CD4-positive, alpha-beta T cell treated with Interleukin-17A for 4 hours (primary cell): ENCODE results near the gene SNCG.
"Not testable (repeated sequence)": the region's sequence is repeated elsewhere in the genome, so short reads cannot be mapped to it uniquely, and the experiment has no call there.

ENCODE experiments used
- DNase-seq: peaks from one replicate; pipeline ENCODE4 v3.0.0-alpha.2; 2020; ENCODE audit warnings: mixed read lengths

SNCG gene

DNA sequence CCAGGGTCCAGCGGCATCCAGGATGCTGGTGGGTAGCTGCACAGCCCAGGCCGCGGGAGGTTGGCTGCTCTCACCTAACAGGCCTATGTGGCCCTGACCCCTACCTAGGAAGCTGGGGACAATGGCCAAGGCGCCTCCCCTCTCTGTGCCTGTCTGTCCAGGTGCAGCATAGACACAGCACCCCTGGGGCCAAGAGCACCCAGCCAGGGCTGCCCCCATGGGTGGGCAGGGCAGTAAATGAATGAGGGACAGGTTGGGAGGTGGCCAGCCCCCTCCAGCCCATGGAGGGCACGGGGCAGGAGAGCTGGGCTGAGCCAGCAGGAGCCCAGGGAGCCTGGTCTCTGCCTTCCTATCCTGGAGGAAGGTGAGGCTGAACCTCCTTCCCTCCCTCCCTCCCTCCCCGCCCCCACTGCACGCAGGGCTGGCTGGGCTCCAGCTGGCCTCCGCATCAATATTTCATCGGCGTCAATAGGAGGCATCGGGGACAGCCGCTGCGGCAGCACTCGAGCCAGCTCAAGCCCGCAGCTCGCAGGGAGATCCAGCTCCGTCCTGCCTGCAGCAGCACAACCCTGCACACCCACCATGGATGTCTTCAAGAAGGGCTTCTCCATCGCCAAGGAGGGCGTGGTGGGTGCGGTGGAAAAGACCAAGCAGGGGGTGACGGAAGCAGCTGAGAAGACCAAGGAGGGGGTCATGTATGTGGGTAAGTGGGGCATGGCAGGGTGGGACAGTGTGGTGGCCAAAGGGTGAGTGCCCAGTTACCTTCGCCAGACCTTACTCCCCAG lies at the start of gene SNCG:
TSS of gene SNCG (plus strand) at position 484 of the 785 bp plus-strand sequence. CDS start at position 583, 99 bp downstream.
- no peak for DNase-seq

GRCh38 chr10:86914734-86915133 lies 43.7 kb upstream of the SNCG start:
- DNase-seq = no peak

DNA sequence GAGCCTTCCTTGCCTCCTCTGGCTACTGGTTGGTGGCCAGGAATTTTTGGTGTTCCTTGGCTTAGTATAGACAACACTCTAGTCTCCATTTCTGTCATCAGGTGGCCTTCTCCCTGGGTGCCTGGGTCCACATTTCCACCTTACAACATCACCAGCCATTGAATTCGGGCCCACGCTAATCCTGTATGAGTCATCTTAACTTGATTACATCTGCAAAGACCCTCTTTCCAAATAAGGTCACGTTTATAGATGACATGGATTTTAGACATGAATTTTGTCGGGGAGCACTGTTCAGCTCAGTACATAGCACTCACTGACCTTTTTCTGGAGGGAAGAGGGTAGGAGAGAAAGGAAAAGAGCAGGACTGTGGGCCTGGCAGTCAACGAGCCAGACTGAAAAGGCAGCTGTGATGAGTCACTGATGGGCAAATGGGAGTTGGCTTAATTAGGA lies 40.4 kb upstream of the SNCG start:
- DNase-seq = no peak

DNA sequence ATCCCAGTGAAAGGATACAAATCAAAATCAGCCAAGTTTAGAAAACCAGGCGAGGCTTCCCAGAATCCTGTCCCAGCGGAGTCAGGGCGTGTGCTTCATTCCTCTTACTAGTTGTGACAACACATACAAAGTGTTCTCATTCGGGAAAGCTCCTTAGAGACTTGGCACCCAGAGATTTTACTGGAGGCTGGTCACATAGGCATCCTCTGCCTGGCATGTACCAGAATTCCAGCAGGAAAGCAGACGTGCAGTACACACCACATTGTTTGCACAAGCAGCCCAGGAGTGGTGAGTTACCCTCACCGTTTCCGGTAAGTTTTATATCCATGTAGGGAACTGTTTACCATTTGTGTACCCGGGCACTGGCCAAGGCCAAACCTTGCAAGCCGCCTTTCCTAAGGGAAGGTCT lies 35.8 kb upstream of the SNCG start:
- DNase-seq = no peak

- DNase-seq = no peak
Observed at GRCh38 chr10:86929468-86930380, 28.7 kb upstream of the SNCG start.

- no peak for DNase-seq
Observed at GRCh38 chr10:86931872-86932271, 26.5 kb upstream of the SNCG start.

DNA sequence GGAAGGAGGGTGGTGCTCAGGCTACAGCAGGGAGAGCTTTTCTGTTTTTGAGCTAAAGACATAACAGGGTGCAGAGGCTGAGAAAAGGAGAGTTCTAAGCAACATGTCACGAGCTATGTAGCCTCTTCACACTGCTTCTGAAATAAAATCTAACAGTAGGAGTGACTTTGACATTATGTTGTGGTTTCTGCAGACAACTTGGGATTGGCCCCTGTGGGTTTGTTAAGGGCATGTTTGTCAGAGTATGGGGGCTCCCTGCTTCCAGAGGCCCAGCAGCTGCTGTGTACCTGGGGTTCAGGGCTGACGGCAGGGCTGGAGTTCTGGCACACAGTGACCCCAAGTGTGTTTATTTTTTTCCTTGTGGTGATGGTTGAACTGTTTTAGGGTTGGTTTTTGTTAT lies 25.7 kb upstream of the SNCG start:
- DNase-seq = no peak

GRCh38 chr10:86934162-86934711 lies 24.2 kb upstream of the SNCG start:
- DNase-seq = not testable (repeated sequence)

DNA sequence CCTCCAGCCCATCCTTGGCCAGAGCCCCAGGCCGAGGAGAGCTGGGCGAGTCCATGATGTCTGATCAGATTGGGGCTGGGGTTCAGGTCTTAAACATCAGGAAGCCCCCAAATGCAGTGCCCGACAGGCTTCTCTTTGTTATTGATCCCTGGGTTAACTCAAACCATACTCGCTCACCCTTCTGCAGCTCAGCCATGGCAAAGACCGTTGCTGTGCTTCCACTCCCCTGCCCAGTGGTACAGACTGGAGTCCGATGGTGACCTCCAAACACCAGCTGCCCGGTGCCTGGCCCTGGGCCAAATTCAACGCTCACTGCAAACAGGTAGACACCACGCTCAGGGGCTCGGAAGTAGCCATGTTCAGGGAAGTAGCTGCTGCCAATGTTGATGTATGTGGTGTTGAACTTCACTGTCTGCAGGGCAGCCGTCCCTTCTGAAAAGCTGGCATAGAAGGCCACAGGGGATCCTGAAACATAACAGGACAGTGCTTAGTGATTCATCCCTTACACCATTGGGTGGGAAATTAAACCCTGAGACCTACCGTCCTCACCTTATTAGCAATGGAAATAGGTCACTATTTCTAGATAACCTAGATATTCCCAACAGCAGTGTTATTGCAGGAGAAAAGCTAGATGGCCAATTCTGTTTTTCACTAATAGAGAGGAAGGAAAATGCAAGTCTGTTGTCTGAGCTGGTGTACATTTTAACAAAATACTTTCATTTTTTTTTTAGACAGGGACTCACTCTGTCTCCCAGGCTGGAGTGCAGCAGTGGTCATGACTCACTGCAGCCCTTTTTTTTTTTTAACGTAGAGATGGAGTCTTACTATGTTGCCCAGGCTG lies 21.5 kb upstream of the SNCG start:
- no peak for DNase-seq

DNA sequence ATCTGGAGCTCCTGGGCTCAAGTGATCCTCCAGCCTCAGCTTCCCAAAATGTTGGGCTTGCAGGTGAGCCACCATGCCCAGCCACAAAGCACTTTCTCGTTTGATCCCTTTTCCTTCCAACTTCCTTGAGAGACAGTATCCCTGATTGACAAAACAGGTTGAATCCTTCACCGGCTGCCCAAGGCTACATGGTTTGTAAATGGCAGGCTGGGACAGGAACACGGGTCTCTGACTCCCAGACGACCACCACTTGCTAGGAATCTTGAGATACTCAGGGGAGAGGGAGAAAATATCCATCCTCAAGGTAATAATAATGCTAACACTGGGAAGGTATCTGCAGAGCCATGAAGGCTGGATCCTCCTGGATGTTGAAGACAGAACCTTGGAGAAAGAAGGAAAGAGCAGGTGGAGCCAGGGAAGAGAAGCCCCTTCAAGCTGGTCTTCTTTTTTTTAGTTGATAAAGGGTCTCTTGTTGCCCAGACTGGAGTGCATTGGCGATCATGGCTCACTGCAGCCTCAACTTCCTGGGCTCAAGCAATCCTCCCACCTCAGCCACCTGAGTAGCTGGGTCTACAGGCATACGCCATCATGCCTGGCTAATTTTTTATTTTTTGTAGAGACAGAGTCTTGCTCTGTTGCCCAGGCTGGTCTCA lies 20.8 kb upstream of the SNCG start:
- DNase-seq = no peak

GRCh38 chr10:86938260-86938659 lies 20.1 kb upstream of the SNCG start:
- no peak for DNase-seq

DNA sequence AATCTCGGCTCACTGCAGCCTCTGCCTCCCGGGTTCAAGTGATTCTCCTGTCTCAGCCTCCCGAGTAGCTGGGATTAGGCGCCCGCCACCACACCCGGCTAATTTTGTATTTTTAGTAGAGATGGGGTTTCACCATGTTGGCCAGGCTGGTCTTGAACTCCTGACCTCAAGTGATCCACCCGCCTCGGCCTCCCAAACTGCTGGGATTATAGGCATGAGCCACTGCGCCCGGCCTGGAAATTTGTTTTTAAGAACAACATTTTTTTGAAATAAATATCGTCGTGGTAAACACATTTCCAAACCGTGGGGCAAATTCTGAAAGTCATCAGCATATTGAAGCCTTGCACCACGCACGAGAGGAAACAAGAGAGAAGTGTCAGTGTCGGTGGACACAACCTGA lies 18.3 kb upstream of the SNCG start:
- DNase-seq = not testable (repeated sequence)

DNA sequence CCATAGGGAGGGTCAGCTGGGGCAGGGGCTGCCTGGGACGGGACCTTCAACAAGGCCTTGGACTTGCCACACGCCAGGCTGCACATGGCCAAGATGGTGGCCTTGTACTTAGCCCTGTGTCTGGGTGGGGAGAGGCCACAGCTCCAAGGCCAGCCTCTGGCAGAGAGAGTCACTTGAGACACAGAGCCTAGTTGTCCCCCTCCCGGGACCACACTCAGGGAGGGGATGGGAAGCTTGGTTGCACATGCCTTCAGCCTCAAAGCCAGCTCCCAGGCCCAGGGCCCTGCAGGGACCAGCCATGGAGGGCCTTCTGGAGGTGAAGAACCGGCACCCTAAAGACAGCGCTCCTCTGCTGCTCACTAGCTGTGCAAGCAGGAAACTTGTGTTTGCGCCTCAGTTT lies 17.7 kb upstream of the SNCG start:
- no peak for DNase-seq

- no peak for DNase-seq
Observed at GRCh38 chr10:86941426-86941825, 17.0 kb upstream of the SNCG start.

DNA sequence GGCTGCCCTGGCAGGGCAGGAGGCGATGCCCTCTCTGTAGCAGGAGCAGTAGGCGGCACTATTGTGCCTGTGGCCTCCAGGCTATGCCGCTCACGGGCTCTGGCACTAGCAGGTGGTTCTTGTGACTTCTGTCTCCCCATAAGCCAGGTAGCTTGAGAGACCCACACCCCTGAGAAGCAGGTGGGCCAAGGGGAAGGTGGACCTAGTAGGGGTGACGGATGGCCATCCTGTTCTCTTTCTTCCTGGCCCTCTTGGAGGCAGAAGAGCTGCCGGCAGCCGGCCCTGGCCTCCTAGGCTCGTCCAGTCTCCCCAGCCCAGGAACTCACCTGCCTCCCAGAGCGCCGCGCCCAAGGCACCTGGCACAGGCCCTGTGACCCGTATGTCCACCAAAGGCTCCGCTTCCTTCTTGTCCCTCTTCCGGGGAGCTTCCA lies 16.4 kb upstream of the SNCG start:
- no peak for DNase-seq

DNA sequence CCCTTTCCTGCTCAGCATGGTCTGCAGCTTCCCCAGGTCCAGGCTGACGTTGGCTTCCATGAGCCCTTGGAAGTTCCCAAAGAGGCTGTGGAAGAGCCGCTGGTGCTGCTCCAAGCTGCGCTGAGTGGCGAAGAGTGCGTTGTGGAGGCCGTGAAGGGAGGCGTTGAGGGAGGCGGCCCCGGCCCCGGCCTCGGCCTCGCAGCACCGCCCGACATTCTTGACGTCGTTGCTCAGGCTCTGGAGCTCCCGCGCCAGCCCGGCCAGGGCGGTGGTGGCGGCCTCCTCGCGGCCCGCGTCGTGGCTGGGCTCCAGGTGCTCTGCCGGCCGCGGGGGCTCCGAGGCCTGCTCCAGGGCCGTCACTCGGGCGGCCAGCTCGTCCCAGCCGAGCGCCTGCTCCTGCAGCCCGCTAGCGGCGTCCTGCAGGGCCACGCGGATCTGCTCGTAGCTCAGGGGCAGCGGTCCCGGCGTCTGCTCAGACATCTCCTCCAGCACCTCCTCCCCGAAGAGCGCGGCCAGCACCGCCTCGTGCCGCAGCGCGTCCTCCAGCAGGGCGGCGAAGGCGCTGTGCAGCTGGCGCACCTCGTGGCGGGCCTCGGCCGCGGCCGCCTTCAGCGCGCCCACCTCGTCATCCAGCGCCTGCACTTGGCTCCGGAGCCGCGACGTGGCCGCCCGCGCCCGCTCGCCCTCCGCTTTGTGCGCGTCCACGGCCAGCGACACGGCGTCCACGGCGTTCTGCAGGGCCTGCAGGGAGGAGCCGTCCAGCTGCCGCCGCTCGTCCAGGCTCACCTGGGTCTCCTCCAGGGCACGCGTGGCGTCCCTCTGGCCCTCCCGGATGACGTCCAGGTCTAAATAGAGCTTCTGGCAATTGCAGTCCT lies 15.7 kb upstream of the SNCG start:
- no peak for DNase-seq

DNA sequence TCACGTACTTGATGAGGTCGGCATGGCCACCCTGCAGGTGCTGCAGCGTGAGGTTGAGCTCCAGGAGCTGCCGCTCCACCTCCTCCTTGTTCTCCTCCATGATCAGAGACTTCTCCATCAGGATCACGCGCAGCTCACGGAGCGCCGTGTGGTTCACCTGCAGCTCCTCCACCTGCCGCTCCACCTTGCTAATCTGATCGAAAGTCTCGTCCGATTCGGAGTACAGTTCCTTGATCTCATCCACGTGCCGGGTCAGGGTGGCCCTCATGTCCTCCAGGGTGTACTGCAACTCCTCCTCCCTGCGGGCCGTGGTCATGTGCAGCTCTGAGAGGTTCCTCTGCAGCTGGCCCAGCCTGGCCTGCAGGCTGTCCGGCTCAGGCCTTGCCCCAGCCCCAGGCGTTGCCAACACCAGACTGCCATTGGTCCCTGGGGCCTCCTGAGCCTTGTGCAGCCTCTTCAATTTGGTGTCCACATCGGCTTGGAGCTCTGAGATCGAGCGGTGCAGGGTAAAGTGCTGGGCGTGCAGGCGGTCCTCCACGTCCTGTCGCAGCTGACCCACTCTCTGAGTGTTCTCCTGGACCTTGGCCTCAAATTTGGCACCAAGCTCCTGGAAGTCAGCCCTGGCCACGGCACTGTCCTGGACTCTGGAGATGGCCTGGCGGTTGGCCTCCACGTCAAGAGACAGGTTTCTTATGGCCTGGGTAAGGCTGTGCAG lies 14.9 kb upstream of the SNCG start:
- no peak for DNase-seq

DNA sequence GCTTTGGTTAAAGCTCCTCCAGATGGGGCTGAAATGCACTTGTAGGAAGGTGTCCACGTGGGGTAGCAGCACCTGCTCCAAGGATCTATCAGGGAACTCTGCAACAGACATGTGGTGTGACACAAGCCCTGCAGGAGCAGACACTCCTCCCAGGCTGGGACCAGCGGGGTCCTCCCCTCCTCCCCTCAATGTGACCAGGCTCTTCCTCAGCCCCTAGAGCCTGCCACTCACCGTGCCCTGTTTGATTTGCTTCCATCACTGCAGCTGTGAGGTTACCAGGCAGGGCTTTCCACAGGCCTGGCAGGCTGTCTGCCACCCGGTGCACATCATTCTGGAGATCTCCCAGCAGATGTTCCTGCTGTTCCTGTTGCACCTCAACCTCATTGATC lies 14.4 kb upstream of the SNCG start:
- no peak for DNase-seq

- DNase-seq = no peak
Observed at GRCh38 chr10:86944471-86944870, 13.9 kb upstream of the SNCG start.

GRCh38 chr10:86944907-86945306 lies 13.5 kb upstream of the SNCG start:
- DNase-seq = no peak
